Epidermal melanocyte (primary cell): ENCODE results near the gene FOSB.

Experiments used
- DNase-seq: peaks from one replicate; pipeline ENCODE4 v3.0.0; 2011; ENCODE audit warnings: low spot score; ENCODE audit not compliant: insufficient read length

The FOSB gene

GRCh38 chr19:45524575-45525129, 56.9 kb downstream of the FOSB start:
- DNase-seq = no peak
